Endothelial cell of umbilical vein (primary cell): Measurements from ENCODE around the gene PRMT1. TPM values are rescaled to one million over a fixed set of nuclear protein-coding genes. Genes with fewer than 3 reads are reported as not detected.

Experiments used
- Bru-seq: library from RNA; stranded (reverse); fragments of 400-500 nt; gene quantifications from one replicate; lab custom pipeline; 2021; lab: Mats Ljungman, UMichigan
- BruChase-seq, 2 experiments: library from RNA; stranded (reverse); fragments of 400-500 nt; gene quantifications; one replicate each; lab custom pipeline; 2021; lab: Mats Ljungman, UMichigan
- BruUV-seq: library from RNA; stranded (reverse); fragments of 400-500 nt; replicated peaks from 2 replicates; lab custom pipeline; 2021; lab: Mats Ljungman, UMichigan
- CTCF ChIA-PET: fragments of 300-600, 350-600 bp; sonication (Branson Sonifier 250); formaldehyde crosslinking; loops from one replicate; lab custom pipeline; 2021; ENCODE audit warnings: antibody characterized with exemption, inconsistent platforms; lab: Charles Lee
- POLR2A ChIA-PET: fragments of 300-600, 350-600 bp; sonication (Branson Sonifier 250); formaldehyde crosslinking; loops from one replicate; lab custom pipeline; 2021; ENCODE audit warnings: antibody characterized with exemption, inconsistent platforms; lab: Charles Lee
- DNase-seq: peaks from one replicate; pipeline ENCODE4 v3.0.0-alpha.2; 2011; ENCODE audit warnings: low read depth, low spot score
- FAIRE-seq: peaks from 2 replicates; lab custom pipeline; 2011; peaks lifted over from hg19 to GRCh38; lab: Jason Lieb, UNC
- H2AFZ ChIP-seq: 2 replicates; pipeline ENCODE4 v1.6.0; 2012; ENCODE audit warnings: low read depth, low read length, control low read depth, inconsistent platforms
- H3K27ac ChIP-seq: 2 replicates; pipeline ENCODE4 v1.5.1; 2011; ENCODE audit warnings: low read depth, mild to moderate bottlenecking, control low read depth, low read length, moderate library complexity; ENCODE audit not compliant: insufficient read depth
- H3K27me3 ChIP-seq, 2 experiments: 2 replicates each; pipeline versions ENCODE4 v1.6.0 to v1.6.1; 2011; ENCODE audit warnings: low read length in 2 of 2, mixed read lengths in 1 of 2; ENCODE audit not compliant: control insufficient read depth in 2 of 2, insufficient read depth in 2 of 2
- H3K36me3 ChIP-seq, 2 experiments: 2 replicates in 1 of 2; 3 replicates in 1 of 2; pipeline ENCODE4 v1.5.1; 2011; ENCODE audit warnings: low read length in 2 of 2, mild to moderate bottlenecking in 1 of 2, moderate library complexity in 1 of 2; ENCODE audit not compliant: control insufficient read depth in 2 of 2, insufficient read depth in 2 of 2; ENCODE audit errors: extremely low read depth in 1 of 2
- H3K4me1 ChIP-seq: 3 replicates; pipeline ENCODE4 v1.5.1; 2011; ENCODE audit warnings: mild to moderate bottlenecking, low read length; ENCODE audit not compliant: control insufficient read depth, insufficient read depth; ENCODE audit errors: extremely low read depth
- H3K4me2 ChIP-seq: 2 replicates; pipeline ENCODE4 v1.6.1; 2011; ENCODE audit warnings: low read length, control low read depth, mixed read lengths; ENCODE audit not compliant: insufficient read depth
- H3K4me3 ChIP-seq, 3 experiments: fragments of 200-600 bp in 1 of 3; sonication (generic), shearing (Covaris generic) in 1 of 3; replicated peaks in 1 of 3; 2 replicates each; pipeline ENCODE4 v1.5.1; 2011 to 2016; ENCODE audit warnings: control low read depth in 3 of 3, low read length in 3 of 3, mild to moderate bottlenecking in 2 of 3, inconsistent platforms in 1 of 3, low read depth in 1 of 3, moderate library complexity in 1 of 3; ENCODE audit not compliant: insufficient read depth in 1 of 3
- H3K79me2 ChIP-seq: 2 replicates; pipeline ENCODE4 v1.6.0; 2012; ENCODE audit warnings: low read length, inconsistent platforms; ENCODE audit not compliant: control insufficient read depth, insufficient read depth
- H3K9ac ChIP-seq: replicated peaks from 2 replicates; pipeline ENCODE3; 2011; ENCODE audit warnings: low read length, control low read depth; ENCODE audit not compliant: insufficient read depth; ENCODE audit errors: extremely low read depth
- H3K9me1 ChIP-seq: replicated peaks from 3 replicates; pipeline ENCODE4 v1.6.0; 2011; ENCODE audit warnings: mild to moderate bottlenecking, low read length; ENCODE audit not compliant: control insufficient read depth, insufficient read depth; ENCODE audit errors: extremely low read depth
- H3K9me3 ChIP-seq: replicated peaks from 2 replicates; pipeline ENCODE4 v1.5.1; 2012; ENCODE audit warnings: low read length, inconsistent platforms; ENCODE audit not compliant: control insufficient read depth, insufficient read depth
- H4K20me1 ChIP-seq: replicated peaks from 2 replicates; pipeline ENCODE3; 2011; ENCODE audit warnings: mild to moderate bottlenecking, low read length; ENCODE audit not compliant: control insufficient read depth, insufficient read depth; ENCODE audit errors: extremely low read depth
- CTCF ChIP-seq, 2 donors: IDR thresholded peaks; 1 replicate in 1 of 2; 2 replicates in 1 of 2; pipeline ENCODE4 v1.5.1; 2011; ENCODE audit warnings: low read length in 2 of 2, mild to moderate bottlenecking in 2 of 2, moderate library complexity in 2 of 2, control low read depth in 1 of 2, inconsistent platforms in 1 of 2, low read depth in 1 of 2; ENCODE audit not compliant: insufficient read depth in 1 of 2; ENCODE audit errors: extremely low read depth in 1 of 2
- EZH2 ChIP-seq: IDR thresholded peaks from 2 replicates; pipeline ENCODE4 v1.6.1; 2012; ENCODE audit warnings: borderline replicate concordance, low read depth, mild to moderate bottlenecking, moderate library complexity, low read length, inconsistent platforms; ENCODE audit not compliant: severe bottlenecking
- FOS ChIP-seq: IDR thresholded peaks from 2 replicates; pipeline ENCODE4 v1.6.1; 2011; ENCODE audit warnings: mild to moderate bottlenecking, low read length, moderate library complexity, borderline replicate concordance; ENCODE audit not compliant: insufficient read depth
- GATA2 ChIP-seq: IDR thresholded peaks from 2 replicates; pipeline ENCODE4 v1.7.0; 2011; ENCODE audit warnings: low read depth, mild to moderate bottlenecking, moderate library complexity, mixed read lengths, low read length; ENCODE audit not compliant: insufficient read length, insufficient read depth
- JUN ChIP-seq: IDR thresholded peaks from 2 replicates; pipeline ENCODE4 v1.6.1; 2011; ENCODE audit warnings: borderline replicate concordance, low read depth; ENCODE audit not compliant: insufficient read length, insufficient read depth
- MAX ChIP-seq: IDR thresholded peaks from 2 replicates; pipeline ENCODE4 v1.6.1; 2011; ENCODE audit not compliant: insufficient read depth, insufficient read length
- MYC ChIP-seq: IDR thresholded peaks from one replicate; pipeline ENCODE4 v1.6.1; 2011; ENCODE audit warnings: mild to moderate bottlenecking, low read depth, low read length
- POLR2A ChIP-seq: IDR thresholded peaks from 2 replicates; pipeline ENCODE4 v1.6.1; 2012; ENCODE audit warnings: low read depth, mild to moderate bottlenecking, control low read depth, low read length
- POLR2AphosphoS5 ChIP-seq: IDR thresholded peaks from 2 replicates; pipeline ENCODE4 v1.6.1; 2012; ENCODE audit warnings: low read depth, mild to moderate bottlenecking, control low read depth, low read length, moderate library complexity; ENCODE audit not compliant: insufficient read depth
- dilution Hi-C: fragments of 300-500 bp; cut with MboI; formaldehyde crosslinking; loops from one replicate; pipeline ENCODE4 v1.15.0; 2019; ENCODE audit warnings: low sequenced_read_pairs; ENCODE audit not compliant: extremely low pct_ligation_motif_present
- intact Hi-C: fragments of 100-400 bp; cut with micrococcal nuclease; formaldehyde crosslinking; loops from one replicate; pipeline ENCODE4 v1.10.0; 2022
- long read RNA-seq: library from polyadenylated mRNA; stranded (forward); transcript quantifications from one replicate; pipeline ENCODE4 v2.0.0, GENCODE V29; 2021
- polyA minus RNA-seq, 3 experiments: library from RNA; depleted of rRNA, polyadenylated mRNA; stranded (reverse); fragments of >200 nt; gene quantifications; 1 replicate in 1 of 3; 2 replicates in 2 of 3; pipeline ENCODE4 v1.2.3, GENCODE V29; 2011
- polyA plus RNA-seq, 4 experiments: library from polyadenylated mRNA; depleted of rRNA in 3 of 4; stranded (reverse) in 3 of 4; unstranded in 1 of 4; fragments of >200 nt; gene quantifications; 2 replicates each; pipeline versions ENCODE4 v1.2.1 to v1.2.3, GENCODE V29; 2011 to 2012; ENCODE audit warnings: missing spikeins in 1 of 4
- total RNA-seq: library from RNA; stranded (reverse); gene quantifications from 2 replicates; pipeline ENCODE4 v1.2.3, GENCODE V29; 2021

Gene PRMT1
- total RNA-seq = 234 and 242 TPM in 2 replicates
- polyA plus RNA-seq = 542 and 599 TPM in 2 replicates
- 446 and 459 TPM in 2 replicates for polyA plus RNA-seq (2011; cell fraction: cytosol; rRNA removed)
- polyA plus RNA-seq (2011; cell fraction: nucleus; rRNA removed) = 318 and 339 TPM in 2 replicates
- polyA plus RNA-seq (2012) = 240 and 285 TPM in 2 replicates
- polyA minus RNA-seq = 384 and 465 TPM in 2 replicates
- polyA minus RNA-seq (2011; cell fraction: cytosol; rRNA and poly(A)+ RNA removed) = 163 TPM
- 97.3 and 127 TPM in 2 replicates for polyA minus RNA-seq (2011; cell fraction: nucleus; rRNA and poly(A)+ RNA removed)
- percentile 70 among the genes with signal in this experiment for Bru-seq, nascent RNA
- BruChase-seq, experiment 1, labeled RNA remaining after a 6-hour chase = percentile 95 among the genes with signal in this experiment
- percentile 85 among the genes with signal in this experiment for BruChase-seq, experiment 2, labeled RNA remaining after a 2-hour chase
- long read RNA-seq, transcript PRMT1-209 (2 exons, 968 nt) = minor isoform, 12 of 883 reads
- long read RNA-seq, transcript PRMT1-202 (11 exons, 1,327 nt) = minor isoform, 62 of 883 reads
- long read RNA-seq, transcript PRMT1-201 (10 exons, 1,393 nt) = major isoform, 733 of 883 reads
- long read RNA-seq, partial matches to known transcripts = 23 of 883 reads
- long read RNA-seq, other reads (novel, unspliced or antisense) = 52 of 883 reads

- peak within 1 kb of the TSS; percentile 69 to 97 (median 78) for H3K4me3 ChIP-seq
- ChIA-PET POLR2A (interaction anchor here (0.6 to 3.0 kb wide), 5 partner anchors 35 to 189 kb away, joined by 3 to 15 read pairs (median 5); partner anchors contain the start of genes RRAS and SCAF1), CTCF (interaction anchor here (1.2 to 3.2 kb wide), 7 partner anchors 12 to 174 kb away, joined by 3 to 15 read pairs (median 5); partner anchors contain the start of genes BCL2L12, FUZ, IRF3 and SCAF1)
- peak within 1 kb of the TSS; percentile 83 for H2AFZ ChIP-seq
- peaks cover 45% of the 10 kb centered on the region for H3K79me2 ChIP-seq
- peaks cover 7% of the 10 kb centered on the region in 2 experiments for H3K36me3 ChIP-seq
- dilution Hi-C loops (no loop called here), intact Hi-C loops (loop anchor here (2.0 to 5.0 kb wide), 2 partner anchors 63 to 190 kb away; partner anchors contain the start of gene PNKP)
- DNase-seq (no peak), FAIRE-seq (peak; percentile 38)
- no peaks in the 10 kb centered on the region for H4K20me1 ChIP-seq
- no TSS peak for BruUV-seq
- peak within 1 kb of the TSS; percentile 95 for H3K4me2 ChIP-seq
- TF ChIP-seq MYC (peak; percentile 49), FOS (no peak), EZH2 (no peak), CTCF (IDR thresholded peaks at IDR 0.05; ENCODE audit: extremely low read depth in 1 of 2, insufficient read depth in 1 of 2, low read depth in 1 of 2, low read length in 2 of 2) (no peak), POLR2AphosphoS5 (peak; percentile 84), POLR2A (peak; percentile 89), GATA2 (no peak), MAX (peak; percentile 75), JUN (no peak)
- H3K9me1 ChIP-seq = no peaks in the 10 kb centered on the region
- no peaks in the 10 kb centered on the region for H3K27me3 ChIP-seq
- no peaks in the 10 kb centered on the region for H3K9me3 ChIP-seq
- H3K4me1 ChIP-seq = peaks cover 23% of the 10 kb centered on the region
- peak within 1 kb of the TSS; percentile 95 for H3K27ac ChIP-seq
- H3K9ac ChIP-seq = peak within 1 kb of the TSS; percentile 93
Measured at GRCh38 chr19:49677231-49677900, at the start of gene PRMT1. PRMT1 (plus strand) TSS chr19:49677271; CDS start chr19:49677281, 10 bp downstream.
